Neuronal stem cell (in vitro differentiated cells): ENCODE measurements around the gene CNTNAP2.

Source experiments
- DNase-seq: peaks from one replicate; pipeline ENCODE4 v3.0.0-alpha.2; 2013; ENCODE audit warnings: low spot score
- H2AFZ ChIP-seq: one replicate; pipeline ENCODE4 v1.6.1; 2013; ENCODE audit warnings: mild to moderate bottlenecking, low read length, inconsistent platforms
- H2AK5ac ChIP-seq: 2 replicates; pipeline ENCODE4 v1.6.1; 2013; ENCODE audit warnings: low read depth, mild to moderate bottlenecking, inconsistent platforms, low read length, moderate library complexity, mixed read lengths
- H2BK120ac ChIP-seq: 2 replicates; pipeline ENCODE4 v1.6.1; 2013; ENCODE audit warnings: low read depth, mild to moderate bottlenecking, inconsistent platforms, low read length, moderate library complexity, mixed read lengths
- H2BK12ac ChIP-seq: one replicate; pipeline ENCODE4 v1.6.1; 2013; ENCODE audit warnings: low read length, inconsistent platforms
- H2BK15ac ChIP-seq: 2 replicates; pipeline ENCODE4 v1.6.1; 2013; ENCODE audit warnings: mild to moderate bottlenecking, low read length, inconsistent platforms, mixed read lengths
- H2BK5ac ChIP-seq: one replicate; pipeline ENCODE4 v1.6.1; 2013; ENCODE audit warnings: inconsistent platforms, mild to moderate bottlenecking, low read length, moderate library complexity
- H3K14ac ChIP-seq: one replicate; pipeline ENCODE4 v1.6.1; 2013; ENCODE audit warnings: low read length, inconsistent platforms
- H3K18ac ChIP-seq: 2 replicates; pipeline ENCODE4 v1.6.1; 2013; ENCODE audit warnings: low read length, inconsistent platforms
- H3K23ac ChIP-seq: 2 replicates; pipeline ENCODE4 v1.6.1; 2013; ENCODE audit warnings: low read depth, mild to moderate bottlenecking, mixed read lengths, low read length, inconsistent platforms; ENCODE audit not compliant: poor library complexity
- H3K27ac ChIP-seq: replicated peaks from 3 replicates; pipeline ENCODE4 v1.5.1; 2013; ENCODE audit warnings: low read length, inconsistent platforms
- H3K27me3 ChIP-seq, 3 experiments: 2 replicates each; pipeline ENCODE4 v1.6.1; 2013; ENCODE audit warnings: low read length in 3 of 3, mild to moderate bottlenecking in 2 of 3, inconsistent platforms in 1 of 3, low read depth in 1 of 3, mixed read lengths in 1 of 3, moderate library complexity in 1 of 3; ENCODE audit not compliant: control insufficient read depth in 3 of 3, insufficient read depth in 3 of 3
- H3K36me3 ChIP-seq, 2 donors: replicated peaks in 1 of 2; 2 replicates each; pipeline ENCODE4 v1.6.1; 2013; ENCODE audit warnings: low read length in 2 of 2; ENCODE audit not compliant: control insufficient read depth in 2 of 2, insufficient read depth in 2 of 2
- H3K4ac ChIP-seq: 2 replicates; pipeline ENCODE4 v1.6.1; 2013; ENCODE audit warnings: inconsistent platforms, mild to moderate bottlenecking, low read length, moderate library complexity
- H3K4me1 ChIP-seq, 2 donors: 1 replicate in 1 of 2; 2 replicates in 1 of 2; pipeline ENCODE4 v1.6.1; 2013; ENCODE audit warnings: low read length in 2 of 2, low read depth in 1 of 2; ENCODE audit not compliant: control insufficient read depth in 2 of 2, insufficient read depth in 1 of 2
- H3K4me2 ChIP-seq: one replicate; pipeline ENCODE4 v1.6.1; 2013; ENCODE audit warnings: mild to moderate bottlenecking, low read length, inconsistent platforms; ENCODE audit not compliant: insufficient read depth, poor library complexity, severe bottlenecking
- H3K4me3 ChIP-seq, 2 donors: 2 replicates each; pipeline ENCODE4 v1.5.1; 2013; ENCODE audit warnings: low read length in 2 of 2, mild to moderate bottlenecking in 2 of 2, inconsistent platforms in 1 of 2, moderate library complexity in 1 of 2
- H3K79me1 ChIP-seq: one replicate; pipeline ENCODE4 v1.6.1; 2013; ENCODE audit warnings: low read depth, mild to moderate bottlenecking, inconsistent platforms, low read length, moderate library complexity
- H3K9ac ChIP-seq: one replicate; pipeline ENCODE4 v1.6.1; 2013; ENCODE audit warnings: mild to moderate bottlenecking, low read depth, low read length, inconsistent platforms; ENCODE audit not compliant: poor library complexity
- H3K9me3 ChIP-seq, 2 donors: replicated peaks in 1 of 2; 2 replicates each; pipeline versions ENCODE3 to v1.6.1; 2013; ENCODE audit warnings: low read length in 2 of 2, mild to moderate bottlenecking in 2 of 2, inconsistent platforms in 1 of 2, low read depth in 1 of 2, mixed read lengths in 1 of 2, moderate library complexity in 1 of 2; ENCODE audit not compliant: control insufficient read depth in 2 of 2, insufficient read depth in 1 of 2
- H4K8ac ChIP-seq: one replicate; pipeline ENCODE4 v1.6.1; 2013; ENCODE audit warnings: low read depth, mild to moderate bottlenecking, inconsistent platforms, low read length, moderate library complexity
- H4K91ac ChIP-seq: one replicate; pipeline ENCODE4 v1.6.1; 2013; ENCODE audit warnings: low read length, low read depth, mild to moderate bottlenecking, inconsistent platforms; ENCODE audit not compliant: poor library complexity
- WGBS, 2 donors: extraction: QIAGEN DNeasy Blood & Tissue Kit; methylation state at CpG; one replicate each; pipeline ENCODE4 v1.1.7; 2013; ENCODE audit warnings: missing lambda C conversion rate in 2 of 2, mixed read lengths in 1 of 2; ENCODE audit not compliant: insufficient read length in 2 of 2, insufficient replicate concordance in 1 of 2; ENCODE audit errors: extremely low coverage in 2 of 2; 5-methylcytosine and 5-hydroxymethylcytosine counted together

Gene CNTNAP2

GRCh38 chr7:147078312-147078711 lies 961.7 kb downstream of the CNTNAP2 start:
- Histone ChIP-seq H3K4me3 (no peak overlapping the region), H3K14ac (no peak overlapping the region), H3K9ac (no peak overlapping the region), H2BK5ac (no peak overlapping the region), H2BK15ac (no peak overlapping the region), H4K8ac (no peak overlapping the region), H4K91ac (no peak overlapping the region), H3K27ac (no peak overlapping the region), H3K36me3 (no peaks in the 10 kb centered on the region), H3K27me3 (no peaks in the 10 kb centered on the region), H3K23ac (no peak overlapping the region), H3K9me3 (no peaks in the 10 kb centered on the region), H3K79me1 (no peaks in the 10 kb centered on the region), H2AFZ (no peak overlapping the region), H3K4me2 (no peak overlapping the region), H2BK120ac (no peak overlapping the region), H3K4ac (no peak overlapping the region), H3K18ac (no peak overlapping the region), H3K4me1 (no peaks in the 10 kb centered on the region), H2AK5ac (no peak overlapping the region), H2BK12ac (no peak overlapping the region)
- WGBS, 2 donors = no CpG with 5 or more reads among the region's 3 CpGs
- DNase-seq = no peak

DNA sequence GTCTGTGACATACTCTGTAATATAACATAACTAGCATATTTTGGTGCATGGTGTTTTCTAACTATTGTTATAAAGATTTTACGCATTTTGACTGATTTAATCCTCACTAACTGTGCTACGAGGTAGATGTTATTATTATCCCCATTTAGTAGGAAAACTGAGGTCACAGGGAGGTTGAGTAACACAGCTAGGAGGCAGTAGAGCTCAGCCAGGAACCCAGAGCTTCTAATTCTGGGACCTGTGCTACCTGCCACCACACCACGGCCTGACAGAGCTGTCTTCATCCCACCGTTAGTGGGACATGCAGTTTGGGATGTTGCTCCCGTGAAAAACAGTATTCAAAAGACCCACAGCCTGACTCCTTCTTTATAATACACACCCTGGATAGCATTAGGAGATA lies 962.5 kb downstream of the CNTNAP2 start:
- no peak overlapping the region for H3K27ac ChIP-seq
- no peak overlapping the region for H3K4me3 ChIP-seq
- no peak overlapping the region for H3K14ac ChIP-seq
- no peak overlapping the region for H2BK120ac ChIP-seq
- H4K91ac ChIP-seq = no peak overlapping the region
- no peak overlapping the region for H3K4ac ChIP-seq
- H2AK5ac ChIP-seq = no peak overlapping the region
- no peaks in the 10 kb centered on the region for H3K9me3 ChIP-seq
- H3K27me3 ChIP-seq = no peaks in the 10 kb centered on the region
- H3K18ac ChIP-seq = no peak overlapping the region
- no peak overlapping the region for H2BK15ac ChIP-seq
- H3K4me1 ChIP-seq = no peaks in the 10 kb centered on the region
- no peaks in the 10 kb centered on the region for H3K79me1 ChIP-seq
- DNase-seq = no peak
- no peak overlapping the region for H2BK12ac ChIP-seq
- H3K36me3 ChIP-seq = no peaks in the 10 kb centered on the region
- no peak overlapping the region for H3K4me2 ChIP-seq
- no peak overlapping the region for H4K8ac ChIP-seq
- no peak overlapping the region for H2BK5ac ChIP-seq
- H3K9ac ChIP-seq = no peak overlapping the region
- no peak overlapping the region for H3K23ac ChIP-seq
- H2AFZ ChIP-seq = no peak overlapping the region
- no CpG with 5 or more reads among the region's 5 CpGs for WGBS, 2 donors

- no peak overlapping the region for H3K4ac ChIP-seq
- no peak overlapping the region for H2BK5ac ChIP-seq
- H4K91ac ChIP-seq = no peak overlapping the region
- no peaks in the 10 kb centered on the region for H3K36me3 ChIP-seq
- no peaks in the 10 kb centered on the region for H3K4me1 ChIP-seq
- H3K4me3 ChIP-seq = no peak overlapping the region
- no peak overlapping the region for H4K8ac ChIP-seq
- H3K27ac ChIP-seq = no peak overlapping the region
- H2BK15ac ChIP-seq = no peak overlapping the region
- no CpG with 5 or more reads among the region's 2 CpGs for WGBS, 2 donors
- H3K18ac ChIP-seq = no peak overlapping the region
- H3K14ac ChIP-seq = no peak overlapping the region
- H2AFZ ChIP-seq = no peak overlapping the region
- H3K27me3 ChIP-seq = no peaks in the 10 kb centered on the region
- no peak overlapping the region for H2BK12ac ChIP-seq
- H3K9ac ChIP-seq = no peak overlapping the region
- DNase-seq = no peak
- no peak overlapping the region for H3K23ac ChIP-seq
- no peaks in the 10 kb centered on the region for H3K9me3 ChIP-seq
- H2BK120ac ChIP-seq = no peak overlapping the region
- no peak overlapping the region for H3K4me2 ChIP-seq
- H3K79me1 ChIP-seq = no peaks in the 10 kb centered on the region
- H2AK5ac ChIP-seq = no peak overlapping the region
Measured at GRCh38 chr7:147079921-147080420, 963.4 kb downstream of the CNTNAP2 start.

DNA sequence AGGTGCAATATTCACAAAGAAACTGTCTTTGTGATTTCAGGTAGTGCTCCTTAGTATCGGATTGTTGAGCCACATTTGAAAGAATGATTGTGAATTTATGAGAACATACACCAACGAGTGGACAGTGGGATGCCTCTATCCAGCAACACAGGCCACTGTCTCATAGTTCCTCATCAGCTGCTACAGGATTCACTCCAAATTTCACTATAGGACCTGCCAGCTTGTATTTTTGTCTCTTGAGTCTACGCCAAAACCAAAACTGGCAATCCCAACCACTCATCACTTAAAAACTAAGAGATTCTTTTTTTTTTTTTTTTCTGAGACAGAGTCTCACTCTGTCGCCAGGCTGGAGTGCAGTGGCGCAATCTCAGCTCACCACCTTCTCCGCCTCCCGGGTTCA lies 964.5 kb downstream of the CNTNAP2 start:
- Histone ChIP-seq H3K9ac (no peak overlapping the region), H3K27ac (no peak overlapping the region), H3K4me1 (no peaks in the 10 kb centered on the region), H3K4me3 (no peak overlapping the region), H4K91ac (no peak overlapping the region), H2BK12ac (no peak overlapping the region), H3K18ac (no peak overlapping the region), H3K4me2 (no peak overlapping the region), H4K8ac (no peak overlapping the region), H3K23ac (no peak overlapping the region), H2BK15ac (no peak overlapping the region), H3K4ac (no peak overlapping the region), H3K9me3 (no peaks in the 10 kb centered on the region), H2AFZ (no peak overlapping the region), H2AK5ac (no peak overlapping the region), H3K79me1 (no peaks in the 10 kb centered on the region), H3K27me3 (no peaks in the 10 kb centered on the region), H3K36me3 (no peaks in the 10 kb centered on the region), H2BK120ac (no peak overlapping the region), H3K14ac (no peak overlapping the region), H2BK5ac (no peak overlapping the region)
- no CpG with 5 or more reads among the region's 7 CpGs for WGBS, 2 donors
- no peak for DNase-seq
